Mesenchymal stem cell (in vitro differentiated cells and primary cell): ENCODE measurements around the gene WSCD1.

ENCODE experiments used
- DNase-seq: peaks from one replicate; pipeline ENCODE4 v3.0.0-alpha.2; 2013
- H2AFZ ChIP-seq: one replicate; pipeline ENCODE4 v1.6.1; 2013; ENCODE audit warnings: low read depth, mild to moderate bottlenecking, control low read depth, inconsistent platforms, low read length, moderate library complexity
- H2AK5ac ChIP-seq: 2 replicates; pipeline ENCODE4 v1.6.1; 2013; ENCODE audit warnings: low read length, moderate library complexity, mild to moderate bottlenecking, inconsistent platforms; ENCODE audit not compliant: severe bottlenecking
- H2BK120ac ChIP-seq: one replicate; pipeline ENCODE4 v1.6.1; 2013; ENCODE audit warnings: low read depth, mild to moderate bottlenecking, inconsistent platforms, low read length, moderate library complexity
- H2BK12ac ChIP-seq, 2 experiments: one replicate each; pipeline ENCODE4 v1.6.1; 2013; ENCODE audit warnings: inconsistent platforms in 2 of 2, low read length in 2 of 2, mild to moderate bottlenecking in 2 of 2, moderate library complexity in 2 of 2, control low read depth in 1 of 2
- H2BK15ac ChIP-seq: one replicate; pipeline ENCODE4 v1.6.1; 2013; ENCODE audit warnings: mild to moderate bottlenecking, low read depth, inconsistent platforms; ENCODE audit not compliant: poor library complexity, severe bottlenecking
- H2BK5ac ChIP-seq: 2 replicates; pipeline ENCODE4 v1.6.1; 2013; ENCODE audit warnings: low read depth, mild to moderate bottlenecking, low read length, control low read depth, inconsistent platforms; ENCODE audit not compliant: poor library complexity, severe bottlenecking
- H3K14ac ChIP-seq, 2 experiments: one replicate each; pipeline ENCODE4 v1.6.1; 2013; ENCODE audit warnings: inconsistent platforms in 2 of 2, low read length in 2 of 2, control low read depth in 1 of 2, mild to moderate bottlenecking in 1 of 2, moderate library complexity in 1 of 2
- H3K18ac ChIP-seq, 2 experiments: one replicate each; pipeline ENCODE4 v1.6.1; 2013; ENCODE audit warnings: inconsistent platforms in 2 of 2, low read length in 2 of 2, control low read depth in 1 of 2, low read depth in 1 of 2, mild to moderate bottlenecking in 1 of 2
- H3K23ac ChIP-seq, 2 experiments: one replicate each; pipeline ENCODE4 v1.6.1; 2013; ENCODE audit warnings: inconsistent platforms in 2 of 2, low read length in 2 of 2, mild to moderate bottlenecking in 2 of 2, moderate library complexity in 2 of 2, control low read depth in 1 of 2
- H3K27ac ChIP-seq: 2 replicates; pipeline ENCODE4 v1.5.1; 2013; ENCODE audit warnings: mild to moderate bottlenecking, moderate library complexity, low read length, control low read depth, inconsistent platforms; ENCODE audit not compliant: poor library complexity, severe bottlenecking
- H3K27me3 ChIP-seq, 2 experiments: 2 replicates each; pipeline versions ENCODE4 v1.6.1 to v1.7.0; 2013; ENCODE audit warnings: low read length in 2 of 2, mild to moderate bottlenecking in 2 of 2, moderate library complexity in 2 of 2, control low read depth in 1 of 2, inconsistent platforms in 1 of 2; ENCODE audit not compliant: control insufficient read depth in 1 of 2, insufficient read depth in 1 of 2
- H3K36me3 ChIP-seq, 2 experiments: 2 replicates each; pipeline versions ENCODE4 v1.6.1 to v1.7.0; 2013; ENCODE audit warnings: low read length in 2 of 2, control low read depth in 1 of 2, inconsistent platforms in 1 of 2, low read depth in 1 of 2, mild to moderate bottlenecking in 1 of 2; ENCODE audit not compliant: insufficient read depth in 2 of 2, control insufficient read depth in 1 of 2
- H3K4ac ChIP-seq, 2 experiments: one replicate each; pipeline ENCODE4 v1.6.1; 2013; ENCODE audit warnings: inconsistent platforms in 2 of 2, low read length in 2 of 2, mild to moderate bottlenecking in 2 of 2, moderate library complexity in 2 of 2, control low read depth in 1 of 2, low read depth in 1 of 2
- H3K4me1 ChIP-seq: 2 replicates; pipeline ENCODE4 v1.6.1; 2013; ENCODE audit warnings: low read depth, low read length, control low read depth; ENCODE audit not compliant: control insufficient read depth, insufficient read depth
- H3K4me2 ChIP-seq: 2 replicates; pipeline ENCODE4 v1.6.1; 2013; ENCODE audit warnings: low read length, mild to moderate bottlenecking, inconsistent platforms; ENCODE audit not compliant: poor library complexity, severe bottlenecking
- H3K4me3 ChIP-seq, 2 experiments: 2 replicates each; pipeline versions ENCODE4 v1.5.1 to v1.7.0; 2013; ENCODE audit warnings: low read length in 2 of 2, mild to moderate bottlenecking in 2 of 2, control low read depth in 1 of 2, low read depth in 1 of 2; ENCODE audit not compliant: insufficient read depth in 1 of 2
- H3K79me1 ChIP-seq: replicated peaks from 2 replicates; pipeline ENCODE4 v1.6.1; 2013; ENCODE audit warnings: mild to moderate bottlenecking, control low read depth, low read length, inconsistent platforms; ENCODE audit not compliant: poor library complexity, severe bottlenecking
- H3K9ac ChIP-seq: 2 replicates; pipeline ENCODE4 v1.7.0; 2013; ENCODE audit warnings: mild to moderate bottlenecking, low read length, moderate library complexity
- H3K9me3 ChIP-seq: 2 replicates; pipeline ENCODE4 v1.7.0; 2013; ENCODE audit warnings: mild to moderate bottlenecking, low read length; ENCODE audit not compliant: control insufficient read depth
- H4K8ac ChIP-seq: one replicate; pipeline ENCODE4 v1.6.1; 2013; ENCODE audit warnings: inconsistent platforms, mild to moderate bottlenecking, low read length, moderate library complexity
- H4K91ac ChIP-seq: one replicate; pipeline ENCODE4 v1.6.1; 2013; ENCODE audit warnings: mild to moderate bottlenecking, low read length, inconsistent platforms
- WGBS: methylation state at CpG from one replicate; pipeline ENCODE4 v1.1.7; 2013; ENCODE audit warnings: mixed read lengths; 5-methylcytosine and 5-hydroxymethylcytosine counted together

WSCD1 gene

GRCh38 chr17:6073620-6074019 is 3.4 kb downstream of the WSCD1 start:
- Histone ChIP-seq H2BK120ac (no peak overlapping the region), H2BK15ac (no peak overlapping the region), H3K4me2 (no peak overlapping the region), H4K8ac (no peak overlapping the region), H2AFZ (no peak overlapping the region), H2BK5ac (no peak overlapping the region), H3K9me3 (no peaks in the 10 kb centered on the region), H3K27ac (no peak overlapping the region), H4K91ac (no peak overlapping the region), H3K14ac (no peak overlapping the region), H2BK12ac (no peak overlapping the region), H3K79me1 (no peaks in the 10 kb centered on the region), H3K4me3 (no peak overlapping the region), H3K36me3 (no peaks in the 10 kb centered on the region), H3K4me1 (peaks cover 9% of the 10 kb centered on the region), H3K4ac (no peak overlapping the region), H3K18ac (no peak overlapping the region), H3K9ac (no peak overlapping the region), H3K23ac (no peak overlapping the region), H3K27me3 (peaks cover 19 to 65% of the 10 kb centered on the region in 2 experiments), H2AK5ac (no peak overlapping the region)
- WGBS, result 92% methylated on average over 6 of the region's 7 CpGs
- DNase-seq, result no peak

GRCh38 chr17:6075050-6075449 is 4.9 kb downstream of the WSCD1 start:
- H3K9me3 ChIP-seq, result no peaks in the 10 kb centered on the region
- no peak overlapping the region for H4K91ac ChIP-seq
- no peaks in the 10 kb centered on the region for H3K36me3 ChIP-seq
- H2BK5ac ChIP-seq, result no peak overlapping the region
- H2BK15ac ChIP-seq, result no peak overlapping the region
- DNase-seq, result no peak
- H3K18ac ChIP-seq, result no peak overlapping the region
- peaks cover 5% of the 10 kb centered on the region for H3K4me1 ChIP-seq
- no peak overlapping the region for H3K27ac ChIP-seq
- H4K8ac ChIP-seq, result no peak overlapping the region
- no peak overlapping the region for H2BK120ac ChIP-seq
- H3K14ac ChIP-seq, result no peak overlapping the region
- H2AFZ ChIP-seq, result no peak overlapping the region
- no peak overlapping the region for H3K9ac ChIP-seq
- H2BK12ac ChIP-seq, result no peak overlapping the region
- H3K27me3 ChIP-seq, result peaks cover 5 to 62% of the 10 kb centered on the region in 2 experiments
- H3K4me3 ChIP-seq, result no peak overlapping the region
- WGBS, result 78% methylated on average over 6 of the region's 6 CpGs
- H3K79me1 ChIP-seq, result no peaks in the 10 kb centered on the region
- H3K4me2 ChIP-seq, result no peak overlapping the region
- H3K4ac ChIP-seq, result no peak overlapping the region
- no peak overlapping the region for H2AK5ac ChIP-seq
- no peak overlapping the region for H3K23ac ChIP-seq

GRCh38 chr17:6075845-6076244 is 5.7 kb downstream of the WSCD1 start:
- Histone ChIP-seq H3K4ac (no peak overlapping the region), H3K4me2 (no peak overlapping the region), H3K4me3 (no peak overlapping the region), H3K79me1 (no peaks in the 10 kb centered on the region), H3K27ac (no peak overlapping the region), H3K9me3 (no peaks in the 10 kb centered on the region), H3K4me1 (peaks cover 4% of the 10 kb centered on the region), H2BK12ac (no peak overlapping the region), H3K27me3 (peaks cover 5 to 62% of the 10 kb centered on the region in 2 experiments), H2BK120ac (no peak overlapping the region), H3K14ac (no peak overlapping the region), H3K18ac (no peak overlapping the region), H3K23ac (no peak overlapping the region), H3K9ac (no peak overlapping the region), H2AK5ac (no peak overlapping the region), H2AFZ (no peak overlapping the region), H4K91ac (no peak overlapping the region), H2BK15ac (no peak overlapping the region), H4K8ac (no peak overlapping the region), H3K36me3 (peaks cover 0 to 4% of the 10 kb centered on the region in 2 experiments), H2BK5ac (no peak overlapping the region)
- no peak for DNase-seq
- WGBS, result 84% methylated on average over 8 of the region's 8 CpGs

- Histone ChIP-seq H2BK12ac (no peak overlapping the region), H2BK120ac (no peak overlapping the region), H3K23ac (no peak overlapping the region), H3K79me1 (no peaks in the 10 kb centered on the region), H3K4ac (no peak overlapping the region), H2BK5ac (no peak overlapping the region), H4K8ac (no peak overlapping the region), H3K4me2 (no peak overlapping the region), H3K4me1 (no peaks in the 10 kb centered on the region), H2BK15ac (no peak overlapping the region), H2AFZ (no peak overlapping the region), H3K9ac (no peak overlapping the region), H2AK5ac (no peak overlapping the region), H4K91ac (no peak overlapping the region), H3K36me3 (peaks cover 0 to 4% of the 10 kb centered on the region in 2 experiments), H3K27ac (no peak overlapping the region), H3K4me3 (no peak overlapping the region), H3K14ac (no peak overlapping the region), H3K18ac (no peak overlapping the region), H3K27me3 (peaks cover 0 to 60% of the 10 kb centered on the region in 2 experiments), H3K9me3 (no peaks in the 10 kb centered on the region)
- WGBS, result 89% methylated on average over 4 of the region's 5 CpGs
- no peak for DNase-seq
Observed at GRCh38 chr17:6077752-6078151, 7.6 kb downstream of the WSCD1 start.
